ENCODE data around the gene BYSL. TPM values are rescaled to one million over a fixed set of nuclear protein-coding genes. Genes with fewer than 3 reads are reported as not detected.

BYSL gene
- total and polyA plus RNA-seq, 4 donors, result 3.4 to 12.0 (median 7.6) TPM

DNA sequence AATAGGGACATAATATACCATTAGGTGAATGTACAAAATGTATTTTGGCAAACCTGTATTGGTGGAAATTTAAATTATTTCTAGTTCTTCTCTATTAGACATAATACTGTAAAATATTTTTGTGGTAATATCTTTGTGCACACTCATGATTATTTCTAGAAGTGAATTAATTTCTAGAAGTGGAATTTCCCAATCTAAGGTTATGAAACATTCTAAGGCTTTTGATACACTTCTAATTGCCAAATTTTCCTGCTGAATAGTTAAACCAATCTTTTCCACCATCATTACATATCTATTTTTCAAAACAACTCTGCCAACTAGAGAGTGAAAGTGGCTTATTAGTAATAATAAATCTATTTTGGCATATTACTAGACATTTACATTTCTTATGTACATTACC lies 22.2 kb downstream of the BYSL start:
- Histone ChIP-seq H3K9me3 (ENCODE audit: control insufficient read depth, low read length) (no peaks in the 10 kb centered on the region), H3K4me1 (ENCODE audit: control insufficient read depth in 1 of 2, insufficient read depth in 2 of 2, low read length in 2 of 2) (no peaks in the 10 kb centered on the region), H3K36me3 (ENCODE audit: control insufficient read depth in 1 of 2, insufficient read depth in 2 of 2, low read length in 1 of 2) (no peaks in the 10 kb centered on the region), H3K4me3 (ENCODE audit: low read length in 2 of 2) (no peak overlapping the region), H3K27ac (ENCODE audit: low read depth in 1 of 2, low read length in 2 of 2) (no peak overlapping the region), H3K27me3 (ENCODE audit: control insufficient read depth in 1 of 2, insufficient read depth in 2 of 2, low read length in 1 of 2) (no peaks in the 10 kb centered on the region)
- intact Hi-C loops (cut with DNase I), result no loop called here
- ATAC-seq (ENCODE audit: low FRiP score) (no peak), DNase-seq (no peak)

DNA sequence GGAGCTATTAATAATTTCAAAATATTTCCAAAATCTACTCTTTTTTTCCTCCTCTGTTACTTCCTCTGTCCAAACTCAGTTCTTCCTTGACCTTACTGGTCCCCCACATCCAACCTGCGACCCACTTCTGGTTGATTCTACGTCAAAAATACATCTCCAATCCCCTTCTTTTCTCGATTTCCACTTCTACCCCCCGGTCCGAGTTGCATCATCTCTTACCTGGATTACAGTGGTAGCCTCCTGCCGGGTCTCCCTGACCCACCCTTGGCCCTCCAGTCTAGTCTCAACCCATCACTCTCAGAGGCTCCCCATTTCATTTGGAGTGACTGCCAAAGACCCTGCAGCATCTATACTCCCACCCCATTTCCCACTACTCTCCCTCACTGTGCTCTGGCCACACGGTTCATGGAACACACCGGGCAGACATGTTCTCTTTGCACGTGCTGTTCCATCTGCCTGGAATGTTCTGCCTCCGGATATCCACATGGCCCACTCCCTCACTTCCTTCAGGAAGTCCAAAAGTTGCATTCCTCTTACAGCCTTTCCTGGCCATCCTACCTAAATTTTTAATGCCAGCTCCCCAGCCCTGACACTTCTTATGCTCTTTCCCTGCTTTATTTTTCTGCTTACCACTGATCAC lies 26.4 kb downstream of the BYSL start:
- ATAC-seq (ENCODE audit: low FRiP score), result no peak
- Histone ChIP-seq H3K27me3 (ENCODE audit: control insufficient read depth in 1 of 2, insufficient read depth in 2 of 2, low read length in 1 of 2) (no peaks in the 10 kb centered on the region), H3K27ac (ENCODE audit: low read depth in 1 of 2, low read length in 2 of 2) (no peak overlapping the region), H3K36me3 (ENCODE audit: control insufficient read depth in 1 of 2, insufficient read depth in 2 of 2, low read length in 1 of 2) (no peaks in the 10 kb centered on the region), H3K4me3 (ENCODE audit: low read length in 2 of 2) (no peak overlapping the region), H3K4me1 (ENCODE audit: control insufficient read depth in 1 of 2, insufficient read depth in 2 of 2, low read length in 2 of 2) (no peaks in the 10 kb centered on the region), H3K9me3 (ENCODE audit: control insufficient read depth, low read length) (no peaks in the 10 kb centered on the region)
- intact Hi-C loops (cut with DNase I), result no loop called here
- WGBS, 2 donors, result 81 to 85% methylated on average over 10 of the region's 10 CpGs
- DNase-seq, result no peak

DNA sequence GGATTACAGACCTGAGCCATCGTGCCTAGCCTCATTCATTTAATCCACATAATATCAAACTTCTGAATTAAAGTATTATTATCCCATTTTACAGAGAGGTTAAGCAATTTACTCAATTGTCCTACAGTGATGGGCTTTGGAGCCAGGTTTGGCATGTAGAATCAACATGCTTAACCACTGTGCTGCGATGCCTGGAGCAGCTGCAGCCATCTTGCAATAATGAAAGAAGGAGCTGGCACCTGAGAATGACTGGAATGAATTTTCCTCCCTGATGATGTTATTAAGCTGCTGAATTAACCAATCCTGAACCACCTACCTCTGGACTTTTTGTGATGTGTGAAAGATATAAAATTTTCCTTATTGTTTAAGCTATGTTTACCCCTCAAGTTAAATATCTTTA lies 33.4 kb downstream of the BYSL start:
- intact Hi-C loops (cut with DNase I), result no loop called here

DNA sequence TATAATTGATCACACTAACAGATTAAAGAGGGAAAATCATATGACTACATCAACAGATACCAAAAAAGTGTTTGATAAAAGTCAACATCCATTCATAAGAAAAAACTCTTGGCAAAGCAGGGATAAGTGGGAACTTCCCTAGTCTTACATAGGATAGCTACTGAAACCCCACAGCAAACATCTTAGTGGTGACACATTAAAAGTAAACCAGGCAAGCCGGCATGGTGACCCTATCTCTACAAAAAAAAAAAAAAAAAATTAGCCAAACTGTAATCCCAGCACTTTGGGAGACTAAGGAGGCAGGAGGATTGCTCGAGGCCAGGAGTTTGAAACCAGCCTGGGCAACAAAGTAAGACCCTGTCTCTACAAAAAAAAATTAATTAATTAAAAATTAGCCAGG lies 34.1 kb downstream of the BYSL start:
- ATAC-seq (ENCODE audit: low FRiP score) (no peak), DNase-seq (no peak)
- no peaks in the 10 kb centered on the region for H3K4me1 ChIP-seq (ENCODE audit: control insufficient read depth in 1 of 2, insufficient read depth in 2 of 2, low read length in 2 of 2)
- 88 to 91% methylated on average over 2 of the region's 2 CpGs for WGBS, 2 donors
- no peak overlapping the region for H3K27ac ChIP-seq (ENCODE audit: low read depth in 1 of 2, low read length in 2 of 2)
- no peaks in the 10 kb centered on the region for H3K9me3 ChIP-seq (ENCODE audit: control insufficient read depth, low read length)
- H3K4me3 ChIP-seq (ENCODE audit: low read length in 2 of 2), result no peak overlapping the region
- intact Hi-C loops (cut with DNase I), result no loop called here
- H3K27me3 ChIP-seq (ENCODE audit: control insufficient read depth in 1 of 2, insufficient read depth in 2 of 2, low read length in 1 of 2), result no peaks in the 10 kb centered on the region
- no peaks in the 10 kb centered on the region for H3K36me3 ChIP-seq (ENCODE audit: control insufficient read depth in 1 of 2, insufficient read depth in 2 of 2, low read length in 1 of 2)

More for the DNA sequence above, 33.4 kb downstream of the BYSL start:
- Histone ChIP-seq H3K27me3 (ENCODE audit: control insufficient read depth in 1 of 2, insufficient read depth in 2 of 2, low read length in 1 of 2) (no peaks in the 10 kb centered on the region), H3K27ac (ENCODE audit: low read depth in 1 of 2, low read length in 2 of 2) (no peak overlapping the region), H3K4me3 (ENCODE audit: low read length in 2 of 2) (no peak overlapping the region), H3K9me3 (ENCODE audit: control insufficient read depth, low read length) (no peaks in the 10 kb centered on the region), H3K36me3 (ENCODE audit: control insufficient read depth in 1 of 2, insufficient read depth in 2 of 2, low read length in 1 of 2) (no peaks in the 10 kb centered on the region), H3K4me1 (ENCODE audit: control insufficient read depth in 1 of 2, insufficient read depth in 2 of 2, low read length in 2 of 2) (no peaks in the 10 kb centered on the region)
- WGBS, 2 donors, result 89 to 92% methylated on average over 2 of the region's 2 CpGs
- DNase-seq (no peak), ATAC-seq (ENCODE audit: low FRiP score) (no peak)

DNA sequence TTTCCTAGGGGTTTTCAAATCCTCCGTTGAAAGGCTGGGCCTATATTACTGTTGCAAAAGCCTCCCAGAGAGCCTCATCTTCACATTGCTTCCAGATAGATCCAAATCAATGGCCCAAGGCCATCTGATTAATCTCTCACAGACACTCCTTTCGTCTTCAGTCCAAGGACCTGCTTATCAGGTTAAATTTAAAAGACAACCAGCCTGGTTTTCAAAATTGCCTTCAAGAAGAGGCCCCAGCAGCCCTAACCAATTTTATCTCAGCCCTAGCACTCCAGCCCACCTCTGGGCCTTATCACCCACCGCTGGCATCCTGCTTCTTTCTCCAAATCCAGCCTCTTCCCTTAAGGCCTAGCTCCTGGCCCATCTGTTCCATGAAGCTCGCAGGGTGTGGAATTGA lies 35.8 kb downstream of the BYSL start:
- ATAC-seq (ENCODE audit: low FRiP score) (no peak), DNase-seq (no peak)
- Histone ChIP-seq H3K27ac (ENCODE audit: low read depth in 1 of 2, low read length in 2 of 2) (no peak overlapping the region), H3K9me3 (ENCODE audit: control insufficient read depth, low read length) (no peaks in the 10 kb centered on the region), H3K4me3 (ENCODE audit: low read length in 2 of 2) (no peak overlapping the region), H3K36me3 (ENCODE audit: control insufficient read depth in 1 of 2, insufficient read depth in 2 of 2, low read length in 1 of 2) (no peaks in the 10 kb centered on the region), H3K27me3 (ENCODE audit: control insufficient read depth in 1 of 2, insufficient read depth in 2 of 2, low read length in 1 of 2) (no peaks in the 10 kb centered on the region), H3K4me1 (ENCODE audit: control insufficient read depth in 1 of 2, insufficient read depth in 2 of 2, low read length in 2 of 2) (no peaks in the 10 kb centered on the region)
- 81 to 84% methylated on average over 4 of the region's 4 CpGs for WGBS, 2 donors
- intact Hi-C loops (cut with DNase I), result no loop called here

DNA sequence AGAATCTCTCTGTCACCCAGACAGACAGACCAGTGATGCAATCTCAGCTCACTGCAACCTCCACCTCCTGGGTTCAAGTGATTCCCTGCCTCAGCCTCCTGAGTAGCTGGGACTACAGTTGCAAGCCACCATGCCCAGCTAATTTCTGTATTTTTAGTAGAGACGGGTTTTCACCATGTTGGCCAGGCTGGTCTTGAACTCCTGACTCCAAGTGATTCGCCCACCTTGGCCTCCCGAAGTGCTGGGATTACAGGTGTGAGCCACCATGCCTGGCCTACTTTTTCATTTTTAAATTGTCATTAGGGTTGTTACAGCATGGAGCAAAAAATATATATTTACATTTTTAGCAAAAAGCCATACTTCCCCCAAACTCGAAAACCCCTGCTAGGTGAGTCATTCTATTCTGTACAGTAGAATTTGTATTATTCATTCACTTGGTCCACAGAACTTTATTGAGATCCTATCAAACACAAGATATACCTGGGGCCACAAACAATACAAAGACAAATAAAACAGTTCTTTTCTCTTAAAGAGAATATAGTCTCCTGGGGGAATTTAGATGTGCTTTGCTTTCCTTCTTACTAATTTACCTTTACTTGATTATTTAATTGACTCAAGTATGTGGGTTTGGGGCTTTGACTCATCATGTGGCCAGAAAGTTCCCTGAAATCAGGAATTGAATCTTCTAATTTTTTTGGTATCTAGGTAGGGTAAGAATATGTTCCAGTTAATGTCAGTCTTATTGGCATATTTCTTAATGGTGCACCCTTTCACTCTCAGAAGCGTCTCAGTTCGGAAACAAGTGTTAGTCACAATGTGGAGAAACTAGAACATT lies 36.9 kb downstream of the BYSL start:
- no peaks in the 10 kb centered on the region for H3K4me1 ChIP-seq (ENCODE audit: control insufficient read depth in 1 of 2, insufficient read depth in 2 of 2, low read length in 2 of 2)
- ATAC-seq (ENCODE audit: low FRiP score), result no peak
- H3K9me3 ChIP-seq (ENCODE audit: control insufficient read depth, low read length), result no peaks in the 10 kb centered on the region
- 91 to 94% methylated on average over 6 of the region's 6 CpGs for WGBS, 2 donors
- no peak for DNase-seq
- H3K4me3 ChIP-seq (ENCODE audit: low read length in 2 of 2), result no peak overlapping the region
- no peaks in the 10 kb centered on the region for H3K36me3 ChIP-seq (ENCODE audit: control insufficient read depth in 1 of 2, insufficient read depth in 2 of 2, low read length in 1 of 2)
- H3K27ac ChIP-seq (ENCODE audit: low read depth in 1 of 2, low read length in 2 of 2), result no peak overlapping the region
- no peaks in the 10 kb centered on the region for H3K27me3 ChIP-seq (ENCODE audit: control insufficient read depth in 1 of 2, insufficient read depth in 2 of 2, low read length in 1 of 2)
- intact Hi-C loops (cut with DNase I), result no loop called here

DNA sequence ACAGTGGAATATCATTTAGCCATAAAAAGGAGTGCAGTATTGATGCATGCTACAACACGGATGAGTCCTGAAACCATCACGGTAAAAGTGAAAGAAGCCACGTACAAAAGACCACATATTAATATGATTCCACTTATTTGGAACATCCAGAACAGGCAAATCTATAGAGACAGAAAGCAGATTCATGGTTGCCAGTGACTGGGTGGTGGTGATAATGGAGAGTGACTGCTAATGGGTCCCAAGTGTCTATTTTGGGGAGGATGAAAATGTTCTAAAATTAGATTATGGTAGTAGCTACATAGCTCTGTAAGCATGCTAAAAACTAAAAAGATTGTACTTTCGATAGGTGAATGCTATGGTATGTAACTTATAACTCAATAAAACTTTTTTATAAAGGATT lies 38.7 kb downstream of the BYSL start:
- intact Hi-C loops (cut with DNase I), result no loop called here
- ATAC-seq (ENCODE audit: low FRiP score) (no peak), DNase-seq (no peak)
- H3K9me3 ChIP-seq (ENCODE audit: control insufficient read depth, low read length), result no peaks in the 10 kb centered on the region
- H3K36me3 ChIP-seq (ENCODE audit: control insufficient read depth in 1 of 2, insufficient read depth in 2 of 2, low read length in 1 of 2), result no peaks in the 10 kb centered on the region
- WGBS, 2 donors, result 93 to 94% methylated on average over 4 of the region's 4 CpGs
- H3K27ac ChIP-seq (ENCODE audit: low read depth in 1 of 2, low read length in 2 of 2), result no peak overlapping the region
- no peaks in the 10 kb centered on the region for H3K27me3 ChIP-seq (ENCODE audit: control insufficient read depth in 1 of 2, insufficient read depth in 2 of 2, low read length in 1 of 2)
- no peak overlapping the region for H3K4me3 ChIP-seq (ENCODE audit: low read length in 2 of 2)
- no peaks in the 10 kb centered on the region for H3K4me1 ChIP-seq (ENCODE audit: control insufficient read depth in 1 of 2, insufficient read depth in 2 of 2, low read length in 2 of 2)

DNA sequence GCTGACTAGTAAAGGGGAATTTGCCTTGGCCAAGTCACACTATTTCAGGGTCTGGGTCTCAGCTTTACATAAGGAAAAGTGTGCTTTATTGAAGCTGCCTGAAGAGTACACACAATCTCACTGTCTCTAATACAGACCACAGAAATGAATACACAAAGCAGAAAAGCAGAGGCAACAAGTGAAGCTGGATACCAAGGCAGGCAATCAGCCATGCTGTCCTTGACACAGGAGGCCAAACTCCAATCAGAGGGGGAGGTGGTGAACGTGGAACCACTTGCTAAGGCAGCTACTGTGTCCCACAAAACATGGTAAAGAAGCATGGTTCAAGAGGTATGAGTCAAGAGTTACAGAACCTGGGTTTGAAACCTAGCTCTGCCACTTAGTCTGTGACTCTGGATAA lies 42.1 kb downstream of the BYSL start:
- WGBS, 2 donors, result 20 to 39% methylated on average over 1 of the region's 1 CpG
- Histone ChIP-seq H3K27me3 (ENCODE audit: control insufficient read depth in 1 of 2, insufficient read depth in 2 of 2, low read length in 1 of 2) (no peaks in the 10 kb centered on the region), H3K36me3 (ENCODE audit: control insufficient read depth in 1 of 2, insufficient read depth in 2 of 2, low read length in 1 of 2) (no peaks in the 10 kb centered on the region), H3K4me3 (ENCODE audit: low read length in 2 of 2) (no peak overlapping the region), H3K9me3 (ENCODE audit: control insufficient read depth, low read length) (no peaks in the 10 kb centered on the region), H3K4me1 (ENCODE audit: control insufficient read depth in 1 of 2, insufficient read depth in 2 of 2, low read length in 2 of 2) (no peaks in the 10 kb centered on the region), H3K27ac (ENCODE audit: low read depth in 1 of 2, low read length in 2 of 2) (no peak overlapping the region)
- DNase-seq (no peak), ATAC-seq (ENCODE audit: low FRiP score) (no peak)
- intact Hi-C loops (cut with DNase I), result no loop called here

Data from aorta (tissue), 5 donors.